Keratinocyte (primary cell): ENCODE data around the gene TIMM17B. TPM values are rescaled to one million over a fixed set of nuclear protein-coding genes. Genes with fewer than 3 reads are reported as not detected.

Experiments used
- DNase-seq: peaks from one replicate; pipeline ENCODE4 v3.0.0-alpha.2; 2011; ENCODE audit warnings: low read depth, missing footprints, low spot score
- FAIRE-seq: peaks from 2 replicates; lab custom pipeline; 2011; peaks lifted over from hg19 to GRCh38; lab: Jason Lieb, UNC
- H2AFZ ChIP-seq: 2 replicates; pipeline ENCODE4 v1.6.0; 2012; ENCODE audit warnings: low read length, control low read depth, inconsistent platforms; ENCODE audit not compliant: control insufficient read depth
- H3K27ac ChIP-seq: 2 replicates; pipeline ENCODE4 v1.5.1; 2011; ENCODE audit warnings: low read length; ENCODE audit not compliant: control insufficient read depth, insufficient read depth
- H3K27me3 ChIP-seq: 3 replicates; pipeline ENCODE4 v1.6.0; 2011; ENCODE audit warnings: low read length; ENCODE audit not compliant: control insufficient read depth, insufficient read depth; ENCODE audit errors: extremely low read depth
- H3K36me3 ChIP-seq, 2 experiments: 2 replicates in 1 of 2; 3 replicates in 1 of 2; pipeline ENCODE4 v1.5.1; 2011; ENCODE audit warnings: low read length in 2 of 2, mild to moderate bottlenecking in 1 of 2; ENCODE audit not compliant: control insufficient read depth in 2 of 2, insufficient read depth in 2 of 2; ENCODE audit errors: extremely low read depth in 1 of 2
- H3K4me1 ChIP-seq: 3 replicates; pipeline ENCODE4 v1.5.1; 2011; ENCODE audit warnings: low read length; ENCODE audit not compliant: control insufficient read depth, insufficient read depth; ENCODE audit errors: extremely low read depth
- H3K4me2 ChIP-seq: 3 replicates; pipeline ENCODE4 v1.6.0; 2011; ENCODE audit warnings: low read depth, low read length; ENCODE audit not compliant: control insufficient read depth, insufficient read depth; ENCODE audit errors: extremely low read depth
- H3K4me3 ChIP-seq, 3 experiments: fragments of 200-600 bp in 1 of 3; sonication (generic) in 1 of 3; 2 replicates in 2 of 3; 3 replicates in 1 of 3; pipeline ENCODE4 v1.5.1; 2011 to 2016; ENCODE audit warnings: low read length in 3 of 3, mild to moderate bottlenecking in 3 of 3, control low read depth in 2 of 3, inconsistent platforms in 1 of 3, low read depth in 1 of 3, mixed read lengths in 1 of 3, mixed run types in 1 of 3, moderate library complexity in 1 of 3; ENCODE audit not compliant: control insufficient read depth in 2 of 3, insufficient read depth in 2 of 3; ENCODE audit errors: extremely low read depth in 1 of 3
- H3K79me2 ChIP-seq: 2 replicates; pipeline ENCODE4 v1.6.0; 2012; ENCODE audit warnings: low read length; ENCODE audit not compliant: control insufficient read depth, insufficient read depth
- H3K9ac ChIP-seq: 3 replicates; pipeline ENCODE4 v1.6.0; 2011; ENCODE audit warnings: low read length; ENCODE audit not compliant: control insufficient read depth, insufficient read depth; ENCODE audit errors: extremely low read depth
- H3K9me1 ChIP-seq: 3 replicates; pipeline ENCODE4 v1.6.0; 2011; ENCODE audit warnings: low read length; ENCODE audit not compliant: control insufficient read depth, insufficient read depth; ENCODE audit errors: extremely low read depth
- H3K9me3 ChIP-seq: 2 replicates; pipeline ENCODE4 v1.5.1; 2012; ENCODE audit warnings: low read depth, low read length; ENCODE audit not compliant: control insufficient read depth
- H4K20me1 ChIP-seq: 3 replicates; pipeline ENCODE4 v1.6.0; 2011; ENCODE audit warnings: low read length; ENCODE audit not compliant: control insufficient read depth, insufficient read depth; ENCODE audit errors: extremely low read depth
- CTCF ChIP-seq, 3 experiments: IDR thresholded peaks in 1 of 3; conservative IDR thresholded peaks in 1 of 3; optimal IDR thresholded peaks in 1 of 3; 2 replicates in 2 of 3; 3 replicates in 1 of 3; pipeline versions ENCODE3 to v1.5.1; 2011; ENCODE audit warnings: low read length in 3 of 3, mild to moderate bottlenecking in 3 of 3, moderate library complexity in 2 of 3, control low read depth in 1 of 3, inconsistent platforms in 1 of 3; ENCODE audit not compliant: insufficient read depth in 2 of 3; ENCODE audit errors: extremely low read depth in 1 of 3
- EZH2 ChIP-seq: IDR thresholded peaks from one replicate; pipeline ENCODE4 v1.6.1; 2012; ENCODE audit warnings: inconsistent platforms, mild to moderate bottlenecking, low read length, moderate library complexity
- dilution Hi-C: fragments of 300-500 bp; cut with MboI; formaldehyde crosslinking; loops from one replicate; pipeline ENCODE4 v1.7.0; 2020; ENCODE audit warnings: low sequenced_read_pairs; ENCODE audit not compliant: extremely low pct_ligation_motif_present
- polyA plus RNA-seq, 5 experiments: library from polyadenylated mRNA; depleted of rRNA in 3 of 5; stranded (reverse) in 3 of 5; stranded (forward) in 1 of 5; unstranded in 1 of 5; fragments of >200 nt; gene quantifications; 1 replicate in 1 of 5; 2 replicates in 3 of 5; 3 replicates in 1 of 5; pipeline versions ENCODE4 v1.2.1 to v1.2.3, GENCODE V29; 2011 to 2012; ENCODE audit warnings: missing spikeins in 2 of 5, low read depth in 1 of 5, low replicate concordance in 1 of 5

Gene TIMM17B
- polyA plus RNA-seq, 1 donor (not counting 4 experiments of a cell fraction or from before 2014, with no cell fraction given) = 34.3 TPM

- Histone ChIP-seq H3K9me1 (no peaks in the 10 kb centered on the region), H3K79me2 (peaks cover 13% of the 10 kb centered on the region), H3K9ac (no peak overlapping the region), H3K4me3 (no peak overlapping the region), H3K4me2 (no peak overlapping the region), H3K27me3 (no peaks in the 10 kb centered on the region), H3K27ac (no peak overlapping the region), H2AFZ (no peak overlapping the region), H3K36me3 (peaks cover 3 to 4% of the 10 kb centered on the region in 2 experiments), H3K4me1 (no peaks in the 10 kb centered on the region), H3K9me3 (no peaks in the 10 kb centered on the region), H4K20me1 (no peaks in the 10 kb centered on the region)
- DNase-seq (no peak), FAIRE-seq (no peak)
- dilution Hi-C loops = no loop called here
- TF ChIP-seq EZH2 (no peak), CTCF (optimal IDR thresholded peaks at IDR 0.05 in 1 of 3, IDR thresholded peaks at IDR 0.05 in 1 of 3, conservative IDR thresholded peaks at IDR 0.05 in 1 of 3; ENCODE audit: extremely low read depth in 1 of 3, insufficient read depth in 2 of 3, low read length in 3 of 3) (no peak)
These were observed 37.7 kb upstream of the TIMM17B start for GRCh38 chrX:48935301-48935670.

GRCh38 chrX:48934581-48935300 is 37.2 kb upstream of the TIMM17B start:
- TF ChIP-seq EZH2 (no peak), CTCF (optimal IDR thresholded peaks at IDR 0.05 in 1 of 3, IDR thresholded peaks at IDR 0.05 in 1 of 3, conservative IDR thresholded peaks at IDR 0.05 in 1 of 3; ENCODE audit: extremely low read depth in 1 of 3, insufficient read depth in 2 of 3, low read length in 3 of 3) (no peak)
- no peak for FAIRE-seq
- peaks cover under 1 to 4% of the 10 kb centered on the region in 2 experiments for H3K36me3 ChIP-seq

More at GRCh38 chrX:48934581-48935300, 37.2 kb upstream of the TIMM17B start:
- Histone ChIP-seq H2AFZ (no peak overlapping the region), H3K27me3 (no peaks in the 10 kb centered on the region), H3K9ac (no peak overlapping the region), H3K27ac (no peak overlapping the region), H3K9me1 (no peaks in the 10 kb centered on the region), H3K4me1 (no peaks in the 10 kb centered on the region), H3K4me3 (no peak overlapping the region), H3K79me2 (peaks cover 7% of the 10 kb centered on the region), H3K9me3 (no peaks in the 10 kb centered on the region), H3K4me2 (no peak overlapping the region), H4K20me1 (no peaks in the 10 kb centered on the region)
- no peak for DNase-seq
- dilution Hi-C loops = no loop called here
